Testis (tissue), 3 donors: ENCODE measurements around the gene POLDIP2. TPM values are rescaled to one million over a fixed set of nuclear protein-coding genes. Genes with fewer than 3 reads are reported as not detected.
A peak's percentile ranks its signal among the peaks of the same experiment; 100 is the strongest.

Source experiments
- DNase-seq: peaks from one replicate; pipeline ENCODE4 v3.0.0-alpha.2; 2019
- H3K27ac ChIP-seq, 2 donors: fragments of 200-600 bp; sonication (generic); one replicate each; pipeline ENCODE4 v1.5.1; 2019
- H3K27me3 ChIP-seq: fragments of 200-600 bp; sonication (generic); one replicate; pipeline ENCODE4 v1.5.1; 2019
- H3K36me3 ChIP-seq: fragments of 200-600 bp; sonication (generic); one replicate; pipeline ENCODE4 v1.5.1; 2017; ENCODE audit warnings: low read depth; ENCODE audit errors: missing control alignments
- H3K4me1 ChIP-seq: fragments of 200-600 bp; sonication (generic); one replicate; pipeline ENCODE4 v1.5.1; 2019
- H3K4me3 ChIP-seq, 2 donors: fragments of 200-600 bp; sonication (generic); one replicate each; pipeline ENCODE4 v1.5.1; 2017 to 2019
- H3K9me3 ChIP-seq: fragments of 200-600 bp; sonication (generic); one replicate; pipeline ENCODE4 v1.5.1; 2017
- CTCF ChIP-seq, 3 experiments: fragments of 450-650 bp in 2 of 3; fragments of 200-600 bp in 1 of 3; sonication (generic) in 1 of 3; IDR thresholded peaks; one replicate each; pipeline ENCODE4 v1.5.1; 2016 to 2019; ENCODE audit warnings: antibody characterized with exemption in 3 of 3, mild to moderate bottlenecking in 2 of 3, moderate library complexity in 1 of 3
- POLR2A ChIP-seq: fragments of 450-650 bp; IDR thresholded peaks from one replicate; pipeline ENCODE4 v1.6.1; 2017; ENCODE audit warnings: antibody characterized with exemption, mild to moderate bottlenecking, moderate library complexity
- WGBS, 2 donors: methylation state at CpG; one replicate each; pipeline ENCODE4 v1.1.5; 2018; 5-methylcytosine and 5-hydroxymethylcytosine counted together
- intact Hi-C: fragments of 100-400 bp; cut with DNase I; formaldehyde crosslinking; loops from one replicate; pipeline ENCODE4 v1.15.1; 2023; ENCODE audit warnings: low total_unique reads
- polyA plus RNA-seq: library from polyadenylated mRNA; stranded (reverse); fragments of 350-450 nt; fragmentation: Illumina TruSeq; extraction: RNeasy Lipid Tissue Mini Kit (QIAGEN cat#74804); gene quantifications from one replicate; pipeline ENCODE4 v1.2.3, GENCODE V29; 2014; ENCODE audit warnings: low read depth, low replicate concordance; ENCODE audit not compliant: insufficient read depth
- total RNA-seq, 2 donors: library from RNA; depleted of rRNA; stranded (reverse); fragments of >200 nt; gene quantifications; one replicate each; pipeline ENCODE4 v1.2.3, GENCODE V29; 2016

Gene POLDIP2
- total and polyA plus RNA-seq, 3 donors from 2014 or later: 139 to 154 (median 143) TPM

- peaks cover 14% of the 10 kb centered on the region for H3K4me1 ChIP-seq
- H3K27me3 ChIP-seq: no peaks in the 10 kb centered on the region
- no peaks in the 10 kb centered on the region for H3K9me3 ChIP-seq
- peak overlapping the region; percentile 81 to 86 for H3K27ac ChIP-seq
- TF ChIP-seq POLR2A (no peak), CTCF (IDR thresholded peaks at IDR 0.05) (no peak)
- intact Hi-C loops: no loop called here
- peak overlapping the region; percentile 100 for H3K4me3 ChIP-seq
- no peak for DNase-seq
- H3K36me3 ChIP-seq: no peaks in the 10 kb centered on the region
- WGBS, 2 donors: 2 to 4% methylated on average over 4 of the region's 4 CpGs
Measured at GRCh38 chr17:28357901-28358197, 522 bp upstream of the POLDIP2 start.

GRCh38 chr17:28350271-28350670 lies 7.1 kb downstream of the POLDIP2 start:
- 90 to 91% methylated on average over 7 of the region's 7 CpGs for WGBS, 2 donors
- H3K36me3 ChIP-seq: no peaks in the 10 kb centered on the region
- no peak for DNase-seq
- H3K27ac ChIP-seq: no peak overlapping the region
- H3K9me3 ChIP-seq: no peaks in the 10 kb centered on the region
- H3K27me3 ChIP-seq: no peaks in the 10 kb centered on the region
- no peak overlapping the region for H3K4me3 ChIP-seq
- TF ChIP-seq CTCF (IDR thresholded peaks at IDR 0.05) (no peak), POLR2A (no peak)
- H3K4me1 ChIP-seq: peaks cover 25% of the 10 kb centered on the region
- intact Hi-C loops: no loop called here

- Histone ChIP-seq H3K9me3 (no peaks in the 10 kb centered on the region), H3K27ac (no peak overlapping the region), H3K4me1 (peaks cover 25% of the 10 kb centered on the region), H3K27me3 (no peaks in the 10 kb centered on the region), H3K4me3 (no peak overlapping the region), H3K36me3 (no peaks in the 10 kb centered on the region)
- intact Hi-C loops: no loop called here
- no peak for DNase-seq
- WGBS, 2 donors: 60 to 83% methylated on average over 3 of the region's 3 CpGs
- TF ChIP-seq CTCF (IDR thresholded peaks at IDR 0.05): no peak
- TF ChIP-seq POLR2A: no peak
Measured at GRCh38 chr17:28348979-28349378, 8.3 kb downstream of the POLDIP2 start.

GRCh38 chr17:28347261-28347891 lies 10.0 kb downstream of the POLDIP2 start:
- no peak for TF ChIP-seq CTCF (IDR thresholded peaks at IDR 0.05)
- no peak for TF ChIP-seq POLR2A
- WGBS, 2 donors: 59 to 70% methylated on average over 6 to 8 of the region's 8 CpGs
- Histone ChIP-seq H3K27me3 (no peaks in the 10 kb centered on the region), H3K27ac (peak overlapping the region; percentile 15 to 47), H3K9me3 (no peaks in the 10 kb centered on the region), H3K4me3 (no peak overlapping the region), H3K4me1 (peaks cover 25% of the 10 kb centered on the region), H3K36me3 (no peaks in the 10 kb centered on the region)
- peak; percentile 44 for DNase-seq
- intact Hi-C loops: no loop called here

GRCh38 chr17:28346746-28347246 lies 10.5 kb downstream of the POLDIP2 start:
- intact Hi-C loops: no loop called here
- WGBS, 2 donors: 38 to 58% methylated on average over 7 of the region's 7 CpGs
- Histone ChIP-seq H3K4me1 (peaks cover 25% of the 10 kb centered on the region), H3K27ac (peak overlapping the region; percentile 39 to 47), H3K27me3 (no peaks in the 10 kb centered on the region), H3K36me3 (no peaks in the 10 kb centered on the region), H3K4me3 (no peak overlapping the region), H3K9me3 (no peaks in the 10 kb centered on the region)
- TF ChIP-seq CTCF (IDR thresholded peaks at IDR 0.05) (peak; percentile 27 to 54 (median 32)), POLR2A (no peak)
- DNase-seq: peak; percentile 81
